ENCODE results near the gene WIZ. TPM values are rescaled to one million over a fixed set of nuclear protein-coding genes. Genes with fewer than 3 reads are reported as not detected.

WIZ gene
- total RNA-seq, 1 experiment from 2014 or later, result 11.6 TPM

DNA sequence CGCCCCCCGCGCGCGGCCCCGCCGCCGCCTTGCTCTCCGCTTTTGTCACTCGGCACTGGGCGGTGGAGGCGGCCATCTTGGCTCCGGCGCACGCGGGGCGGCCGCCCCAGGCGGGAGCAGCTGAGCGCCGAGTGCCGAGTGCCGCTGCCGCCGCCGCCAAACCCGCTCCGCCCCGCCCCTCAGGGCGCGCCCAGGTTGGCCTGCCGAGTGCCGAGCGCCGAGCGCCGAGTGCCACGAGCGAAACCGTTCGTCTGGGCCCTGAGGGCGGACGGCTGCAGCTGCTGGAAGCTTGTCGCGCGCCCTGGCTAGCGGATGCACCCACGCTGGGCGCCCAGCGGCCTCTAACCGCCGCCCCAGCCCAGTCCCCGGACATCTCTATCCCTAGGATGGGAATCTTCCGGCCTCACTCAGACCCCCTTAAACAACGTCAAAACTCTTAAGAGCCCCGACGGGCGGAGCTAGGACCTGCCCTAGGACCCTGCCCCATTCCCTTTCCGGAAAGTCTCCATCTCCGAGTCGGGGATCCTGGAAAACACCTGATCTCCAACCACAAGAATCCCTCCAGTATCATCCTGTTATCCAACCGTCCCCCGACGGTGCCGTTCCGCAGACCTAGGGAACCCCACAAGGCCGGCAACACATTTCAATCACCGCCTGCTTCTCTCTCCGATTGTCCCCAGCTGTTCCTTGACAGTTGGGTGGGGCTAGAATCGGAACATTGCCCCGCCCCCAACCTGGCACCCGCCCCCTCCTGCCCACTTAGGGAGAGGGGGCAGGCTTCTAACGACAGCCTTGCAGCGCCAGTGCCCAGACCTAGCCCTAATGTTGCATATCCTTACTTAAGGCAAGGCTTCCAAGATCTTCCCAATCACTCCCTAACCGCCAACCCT is 16.9 kb downstream of the WIZ start:
- H3K9me3 ChIP-seq (replicated peaks), result no peaks in the 10 kb centered on the region
- H3K27me3 ChIP-seq (replicated peaks), result no peaks in the 10 kb centered on the region
- peak overlapping the region; percentile 89 for H3K4me3 ChIP-seq
- no peak overlapping the region; the same call in 1 of the 2 replicates for H3K27ac ChIP-seq
- peaks cover 19% of the 10 kb centered on the region for H3K4me1 ChIP-seq (replicated peaks)
- DNase-seq (ENCODE audit: low read depth in 1 of 2, low spot score in 2 of 2), result peak; percentile 80 to 93
- peaks cover 39% of the 10 kb centered on the region for H3K36me3 ChIP-seq

DNA sequence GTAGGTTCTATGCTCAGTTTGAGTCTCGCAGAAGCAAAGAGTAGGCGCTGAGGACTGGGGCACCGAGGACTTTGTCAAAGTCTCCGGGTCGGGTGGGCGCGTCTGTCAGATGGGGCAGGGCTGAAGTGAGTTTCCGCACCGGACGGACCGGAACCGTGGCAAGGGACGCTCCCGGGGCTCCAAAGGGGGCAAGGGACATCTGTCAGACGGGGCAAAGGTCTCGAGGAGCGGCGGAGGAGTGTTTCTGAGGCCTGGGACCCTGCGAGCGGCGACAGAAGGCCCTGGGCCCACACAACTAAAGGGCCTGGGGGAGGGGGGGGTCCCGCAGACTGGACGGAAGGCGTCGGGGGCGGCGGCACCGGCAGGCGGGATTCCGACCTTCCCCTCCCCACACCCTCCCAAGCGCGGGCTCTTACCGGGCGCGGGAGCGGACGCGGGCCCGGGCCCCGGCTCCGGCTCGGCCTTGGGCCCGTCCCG is 17.7 kb downstream of the WIZ start:
- Histone ChIP-seq H3K27me3 (replicated peaks) (no peaks in the 10 kb centered on the region), H3K4me3 (peak overlapping the region; percentile 89), H3K9me3 (replicated peaks) (no peaks in the 10 kb centered on the region), H3K4me1 (replicated peaks) (peaks cover 19% of the 10 kb centered on the region), H3K36me3 (peaks cover 47% of the 10 kb centered on the region), H3K27ac (peak overlapping the region; percentile 59)
- DNase-seq (ENCODE audit: low read depth in 1 of 2, low spot score in 2 of 2), result no peak

DNA sequence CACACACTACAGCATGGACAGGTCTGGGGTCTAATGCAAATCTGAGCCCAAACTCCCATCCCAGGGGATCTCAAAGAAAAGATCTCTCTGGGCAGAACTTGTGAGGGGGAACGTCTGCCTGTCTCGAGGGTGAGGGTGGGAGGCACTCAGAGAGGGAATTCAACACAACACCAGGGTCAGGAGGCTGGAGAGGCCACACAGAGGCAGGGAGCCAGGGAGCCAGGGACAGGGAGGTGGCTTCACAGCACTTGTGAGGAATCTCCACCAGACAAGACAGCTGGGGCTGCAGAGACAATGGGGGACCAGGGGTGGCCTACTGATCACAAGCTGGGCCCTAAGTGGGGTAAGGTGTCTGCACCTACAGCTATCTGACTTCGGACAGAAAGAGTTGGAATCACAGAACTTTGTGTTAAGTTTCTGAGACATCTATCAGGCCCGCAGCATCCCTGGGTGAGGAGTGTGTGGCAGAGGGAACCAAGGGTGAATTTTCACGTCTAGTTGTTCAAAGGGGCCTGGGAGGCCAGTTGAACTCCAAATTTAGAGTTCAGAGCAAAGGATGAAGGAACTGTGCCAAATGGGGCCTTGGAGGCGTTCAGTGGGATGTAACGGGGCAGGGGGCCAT is 18.2 kb downstream of the WIZ start:
- DNase-seq (ENCODE audit: low read depth in 1 of 2, low spot score in 2 of 2), result peak in 1 of 2 experiments; percentile 43
- Histone ChIP-seq H3K27ac (no peak overlapping the region), H3K4me1 (replicated peaks) (peaks cover 19% of the 10 kb centered on the region), H3K9me3 (replicated peaks) (no peaks in the 10 kb centered on the region), H3K36me3 (peaks cover 52% of the 10 kb centered on the region), H3K4me3 (peak overlapping the region; percentile 89), H3K27me3 (replicated peaks) (no peaks in the 10 kb centered on the region)

DNA sequence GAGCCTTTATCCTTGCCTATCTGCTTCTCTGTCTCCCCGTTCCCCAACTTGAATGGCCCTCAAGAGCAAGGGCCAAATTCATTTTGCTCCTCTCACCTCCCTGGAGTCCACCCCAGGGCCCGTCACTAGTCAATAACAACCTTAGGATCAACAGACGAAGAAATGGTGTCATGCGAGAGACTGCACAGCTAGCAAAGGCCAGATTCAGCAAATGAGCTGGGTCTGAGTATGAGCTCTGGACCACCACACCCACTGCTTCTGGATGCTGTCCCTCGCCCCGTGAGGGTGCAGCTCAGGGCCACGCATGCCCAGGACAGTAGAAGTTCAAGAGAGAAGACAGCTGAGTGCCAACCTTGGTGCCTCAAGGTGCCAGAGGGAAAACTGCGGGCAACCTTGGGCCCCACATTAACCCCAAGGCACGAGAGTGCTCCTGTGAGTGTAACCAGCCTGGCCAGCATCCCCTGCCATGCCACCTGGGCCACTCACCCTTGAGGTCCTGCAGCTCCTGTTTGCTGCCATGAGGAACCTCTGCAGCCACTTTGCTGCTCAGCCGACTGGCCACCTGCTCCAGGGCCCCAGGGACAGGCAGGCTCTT is 19.1 kb downstream of the WIZ start:
- peak overlapping the region; percentile 89; the same call in 1 of the 2 replicates for H3K4me3 ChIP-seq
- H3K27me3 ChIP-seq (replicated peaks), result no peaks in the 10 kb centered on the region
- H3K4me1 ChIP-seq (replicated peaks), result peaks cover 19% of the 10 kb centered on the region
- no peak overlapping the region for H3K27ac ChIP-seq
- H3K9me3 ChIP-seq (replicated peaks), result no peaks in the 10 kb centered on the region
- DNase-seq (ENCODE audit: low read depth in 1 of 2, low spot score in 2 of 2), result no peak
- H3K36me3 ChIP-seq, result peaks cover 59% of the 10 kb centered on the region

DNA sequence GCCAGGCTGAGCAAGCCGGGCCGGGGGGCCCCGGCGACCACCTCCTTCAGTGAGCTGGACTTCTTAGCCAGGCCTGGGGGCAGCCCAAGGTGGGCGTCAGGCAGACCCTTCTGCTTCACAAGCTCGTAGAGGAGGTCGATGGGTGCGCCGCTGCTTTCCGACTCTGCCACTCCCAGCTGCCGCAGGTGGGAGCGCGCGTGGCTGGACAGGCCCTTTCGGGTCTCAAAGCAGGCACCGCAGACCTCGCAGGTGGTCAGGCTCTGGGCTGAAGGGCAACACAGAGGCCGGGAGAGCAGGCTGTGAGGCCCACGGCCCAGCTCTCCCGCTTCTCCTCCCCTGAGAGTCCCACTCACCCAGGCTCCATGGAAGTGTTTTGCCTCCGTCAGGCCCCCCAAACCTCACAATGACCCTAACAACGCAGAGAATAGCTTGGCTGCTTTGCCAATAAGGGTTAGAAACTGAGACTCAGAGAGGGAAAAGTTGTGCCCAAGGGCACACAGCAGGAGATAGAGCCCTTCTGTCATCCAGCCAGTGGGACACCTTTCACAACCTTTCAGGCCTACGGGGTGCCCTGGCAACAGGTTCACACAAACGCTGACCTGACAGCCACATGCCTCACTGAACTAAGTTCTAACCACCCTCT is 19.8 kb downstream of the WIZ start:
- Histone ChIP-seq H3K36me3 (peaks cover 65% of the 10 kb centered on the region), H3K4me1 (replicated peaks) (peaks cover 19% of the 10 kb centered on the region), H3K27ac (no peak overlapping the region), H3K4me3 (no peak overlapping the region), H3K27me3 (replicated peaks) (no peaks in the 10 kb centered on the region), H3K9me3 (replicated peaks) (no peaks in the 10 kb centered on the region)
- DNase-seq (ENCODE audit: low read depth in 1 of 2, low spot score in 2 of 2), result no peak

DNA sequence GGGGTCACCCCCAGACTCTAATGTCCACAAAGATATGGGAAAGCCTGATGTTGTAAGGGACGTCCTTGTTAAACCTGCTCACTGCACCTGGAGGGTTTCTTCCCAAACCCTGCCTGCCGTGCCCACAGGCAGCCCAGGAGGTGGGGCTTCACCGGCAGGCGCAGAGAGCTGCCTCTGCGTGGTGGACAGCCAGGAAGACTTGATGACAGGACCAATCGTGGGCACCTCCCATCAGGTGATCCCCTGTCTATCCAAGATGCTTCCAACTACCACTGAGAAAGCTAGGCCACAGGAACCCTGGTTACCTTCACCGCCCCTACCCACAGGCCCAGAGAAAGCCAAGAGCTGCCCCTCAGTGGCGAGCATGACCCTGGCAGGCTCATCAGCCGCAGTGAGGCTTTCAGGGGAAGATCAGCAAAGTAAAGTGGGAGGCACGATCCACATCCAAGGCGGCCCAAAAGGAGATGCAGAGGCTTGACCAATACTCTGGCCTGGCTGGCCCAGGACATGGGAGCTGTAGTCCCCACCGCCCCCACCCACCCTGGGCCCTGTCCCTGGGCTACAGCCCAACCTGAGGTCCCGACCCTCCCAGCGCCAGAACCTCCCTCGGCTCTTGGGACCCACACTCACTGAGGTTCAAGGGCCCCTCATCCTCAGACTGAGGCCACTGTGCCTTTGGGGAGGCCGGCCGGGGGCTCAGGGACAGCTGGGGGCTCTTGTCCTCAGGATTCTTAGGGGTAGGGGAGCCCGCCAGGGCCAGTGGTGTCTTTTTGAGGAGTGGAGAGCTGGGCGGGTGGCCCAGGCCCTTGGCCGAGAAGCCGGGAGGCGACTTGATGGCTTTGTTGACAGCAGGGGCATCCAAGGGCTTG is 20.6 kb downstream of the WIZ start:
- Histone ChIP-seq H3K4me1 (replicated peaks) (peaks cover 19% of the 10 kb centered on the region), H3K9me3 (replicated peaks) (no peaks in the 10 kb centered on the region), H3K36me3 (peaks cover 73% of the 10 kb centered on the region), H3K27me3 (replicated peaks) (no peaks in the 10 kb centered on the region), H3K4me3 (no peak overlapping the region), H3K27ac (no peak overlapping the region)
- no peak for DNase-seq (ENCODE audit: low read depth in 1 of 2, low spot score in 2 of 2)

DNA sequence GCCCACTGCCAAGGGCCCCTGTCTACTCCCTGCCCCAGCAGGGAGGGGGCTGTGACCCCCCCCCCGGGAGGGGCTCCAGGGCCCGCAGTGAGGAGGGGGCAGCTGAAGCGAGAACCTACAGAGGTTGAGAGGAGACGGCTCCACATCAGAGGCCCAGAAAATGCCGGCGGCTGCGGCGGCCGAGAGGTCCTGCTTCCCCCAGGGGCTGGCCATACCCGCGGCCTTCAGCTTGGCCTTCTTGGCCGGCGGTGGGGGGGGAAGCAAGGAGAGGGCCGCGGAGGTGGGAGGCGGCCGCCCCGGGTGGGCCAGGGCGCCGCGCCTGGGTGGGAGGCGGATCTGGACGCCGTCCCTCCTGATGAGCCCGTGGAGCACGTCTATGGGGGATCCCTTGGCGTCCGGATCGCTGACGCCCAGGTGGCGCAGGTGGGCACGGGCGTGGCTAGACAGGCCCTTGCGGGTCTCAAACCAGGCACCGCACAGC is 21.7 kb downstream of the WIZ start:
- no peak overlapping the region for H3K27ac ChIP-seq
- no peaks in the 10 kb centered on the region for H3K27me3 ChIP-seq (replicated peaks)
- H3K36me3 ChIP-seq, result peaks cover 84% of the 10 kb centered on the region
- H3K4me3 ChIP-seq, result no peak overlapping the region
- DNase-seq (ENCODE audit: low read depth in 1 of 2, low spot score in 2 of 2), result no peak
- no peaks in the 10 kb centered on the region; the same call in 1 of the 2 replicates for H3K9me3 ChIP-seq (replicated peaks)
- peaks cover 15% of the 10 kb centered on the region for H3K4me1 ChIP-seq (replicated peaks)

DNA sequence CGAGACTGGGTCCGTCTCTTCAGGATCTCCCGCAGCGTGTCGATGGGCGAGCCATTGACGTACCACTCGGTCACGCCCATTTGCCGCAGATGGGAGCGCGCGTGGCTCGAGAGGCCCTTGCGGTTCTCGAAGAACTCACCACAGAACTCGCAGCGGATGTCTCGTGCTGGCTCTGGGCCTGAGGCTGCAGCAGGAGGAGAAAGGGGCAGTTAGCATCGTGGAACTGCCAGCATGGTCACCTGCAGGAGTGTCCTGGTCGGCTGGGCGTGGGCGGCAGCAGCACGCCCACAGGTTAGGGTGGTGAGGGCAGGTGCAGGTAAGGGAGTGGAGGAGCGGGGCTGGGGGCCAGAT is 22.4 kb downstream of the WIZ start:
- no peak for DNase-seq (ENCODE audit: low read depth in 1 of 2, low spot score in 2 of 2)
- Histone ChIP-seq H3K4me1 (replicated peaks) (peaks cover 15% of the 10 kb centered on the region), H3K27ac (no peak overlapping the region), H3K36me3 (peaks cover 89% of the 10 kb centered on the region), H3K27me3 (replicated peaks) (no peaks in the 10 kb centered on the region), H3K4me3 (no peak overlapping the region), H3K9me3 (replicated peaks) (no peaks in the 10 kb centered on the region; the same call in 1 of the 2 replicates)

DNA sequence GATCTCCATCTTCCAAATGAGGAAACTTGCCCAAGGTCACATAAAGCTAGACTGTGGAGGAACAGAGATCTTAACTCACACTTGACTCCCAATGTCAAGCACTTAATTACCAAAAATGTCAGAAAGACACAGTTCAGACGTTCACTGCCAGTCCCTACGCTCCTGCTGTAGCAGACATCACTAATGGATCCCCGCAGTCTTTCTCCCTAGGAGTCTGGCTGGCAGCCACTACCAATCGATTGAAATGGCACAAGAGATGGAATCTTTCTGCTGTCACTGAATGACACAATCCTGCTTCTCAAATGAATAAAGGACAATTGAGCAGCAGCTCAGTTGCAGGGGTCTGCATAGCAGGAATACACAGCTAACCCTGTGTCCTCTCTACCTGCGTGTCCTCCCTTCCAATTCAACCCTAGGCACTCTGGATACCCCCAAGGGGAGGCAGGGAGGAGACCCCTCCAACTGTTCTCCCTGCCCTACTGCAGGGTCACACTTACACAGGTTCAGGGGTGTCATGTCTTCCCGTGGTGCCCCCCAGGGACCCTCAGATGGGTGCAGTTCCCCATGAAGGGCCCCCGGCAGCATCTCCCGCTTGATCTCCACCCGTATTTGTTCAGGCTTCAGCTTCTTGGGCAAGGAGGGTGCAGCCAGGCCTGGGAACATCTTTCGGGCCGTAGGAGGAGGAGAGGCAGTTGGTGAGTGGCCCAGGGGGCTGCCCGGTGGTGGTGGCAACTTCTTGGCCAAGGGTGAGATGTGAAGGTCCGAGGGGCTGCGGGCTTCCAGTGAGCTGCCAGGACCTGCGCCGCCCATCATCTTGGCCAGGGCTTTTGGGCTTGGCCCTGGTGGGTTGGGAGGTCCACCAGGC is 23.0 kb downstream of the WIZ start:
- Histone ChIP-seq H3K4me3 (no peak overlapping the region), H3K27me3 (replicated peaks) (no peaks in the 10 kb centered on the region), H3K4me1 (replicated peaks) (peaks cover 14% of the 10 kb centered on the region), H3K9me3 (replicated peaks) (no peaks in the 10 kb centered on the region; the same call in 1 of the 2 replicates), H3K36me3 (peaks cover 86% of the 10 kb centered on the region), H3K27ac (no peak overlapping the region)
- no peak for DNase-seq (ENCODE audit: low read depth in 1 of 2, low spot score in 2 of 2)

DNA sequence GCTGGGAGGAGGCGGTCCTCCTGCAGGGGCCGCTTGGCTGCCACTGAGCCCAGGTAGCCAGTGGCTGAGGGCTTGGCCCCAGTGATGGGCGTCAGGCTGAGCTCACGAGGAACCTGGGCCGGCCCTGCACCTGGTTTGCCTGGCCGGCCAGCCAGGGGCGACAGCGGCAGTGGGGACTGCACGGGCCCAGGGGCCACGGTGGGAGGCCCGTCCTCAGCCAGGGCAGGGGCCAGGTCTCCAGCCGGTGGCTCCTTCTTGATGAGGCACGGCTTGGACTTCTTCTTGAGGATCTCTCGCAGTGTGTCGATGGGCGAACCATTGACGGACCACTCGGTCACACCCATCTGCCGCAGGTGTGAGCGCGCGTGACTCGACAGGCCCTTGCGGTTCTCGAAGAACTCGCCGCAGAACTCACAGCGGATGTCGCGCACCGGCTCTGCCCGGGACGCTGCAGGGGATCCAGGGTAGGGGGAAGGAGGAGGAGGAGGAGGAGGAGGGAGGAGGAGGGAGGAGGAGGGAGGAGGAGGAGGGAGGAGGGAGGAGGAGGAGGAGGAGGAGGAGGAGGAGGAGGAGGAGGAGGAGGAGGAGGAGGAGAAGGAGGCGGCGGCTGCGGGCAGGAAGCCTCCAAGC is 24.3 kb downstream of the WIZ start:
- Histone ChIP-seq H3K4me3 (no peak overlapping the region), H3K4me1 (replicated peaks) (peaks cover 1% of the 10 kb centered on the region; the same call in 1 of the 2 replicates), H3K9me3 (replicated peaks) (no peaks in the 10 kb centered on the region; the same call in 1 of the 2 replicates), H3K27ac (no peak overlapping the region), H3K36me3 (peaks cover 83% of the 10 kb centered on the region), H3K27me3 (replicated peaks) (no peaks in the 10 kb centered on the region)
- no peak for DNase-seq (ENCODE audit: low read depth in 1 of 2, low spot score in 2 of 2)

DNA sequence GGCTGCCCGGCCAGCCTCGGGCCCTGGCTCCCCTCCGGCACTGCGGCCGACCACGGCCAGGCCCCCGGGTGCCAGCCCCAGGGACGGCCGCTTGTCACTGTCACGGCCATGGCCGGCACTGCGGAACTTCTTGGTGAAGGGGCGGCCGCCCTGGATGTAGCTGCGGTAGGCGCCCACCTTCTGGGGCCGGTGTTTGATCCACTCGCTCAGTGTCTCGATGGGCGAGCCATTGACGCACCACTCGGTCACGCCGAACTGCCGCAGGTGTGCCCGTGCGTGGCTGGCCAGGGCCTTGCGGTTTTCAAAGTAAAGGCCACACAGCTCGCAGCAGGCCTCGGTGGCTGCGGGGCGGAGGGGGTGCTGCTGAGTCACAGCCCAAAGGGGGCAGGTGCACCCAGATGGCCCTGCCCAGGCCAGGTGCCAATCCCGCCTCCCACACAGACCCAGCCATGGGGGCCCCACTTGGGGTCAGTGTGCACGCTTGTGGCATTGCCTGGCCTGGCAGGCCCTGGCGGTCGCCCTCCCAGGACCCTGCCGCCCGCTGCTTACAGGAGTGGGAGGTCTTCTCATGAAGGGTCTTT is 25.0 kb downstream of the WIZ start:
- no peak for DNase-seq (ENCODE audit: low read depth in 1 of 2, low spot score in 2 of 2)
- no peak overlapping the region for H3K4me3 ChIP-seq
- H3K4me1 ChIP-seq (replicated peaks), result no peaks in the 10 kb centered on the region
- H3K36me3 ChIP-seq, result peaks cover 79% of the 10 kb centered on the region
- H3K9me3 ChIP-seq (replicated peaks), result no peaks in the 10 kb centered on the region; the same call in 1 of the 2 replicates
- H3K27me3 ChIP-seq (replicated peaks), result no peaks in the 10 kb centered on the region
- H3K27ac ChIP-seq, result no peak overlapping the region

All from SJSA1 (cell line).